K562 (cell line): ENCODE results near the gene CDC37. TPM values are rescaled to one million over a fixed set of nuclear protein-coding genes. Genes with fewer than 3 reads are reported as not detected.

Experiments
- CBX5 ChIP-seq: IDR thresholded peaks from 2 replicates; pipeline ENCODE4 v1.6.1; 2014; ENCODE audit warnings: low read depth, borderline replicate concordance
- GATAD2B ChIP-seq: fragments of 450-650 bp; IDR thresholded peaks from 2 replicates; pipeline ENCODE4 v1.6.1; 2017; ENCODE audit warnings: mild to moderate bottlenecking, borderline replicate concordance
- GTF2F1 ChIP-seq: IDR thresholded peaks from 2 replicates; pipeline ENCODE4 v1.6.1; 2011; ENCODE audit warnings: low read depth, low read length, improper control_type of control experiment
- HNRNPUL1 ChIP-seq: fragments of 200-400 bp; formaldehyde crosslinking; IDR thresholded peaks from 2 replicates; pipeline ENCODE4 v1.6.1; 2017; ENCODE audit warnings: low read length
- KHSRP ChIP-seq: fragments of 450-650 bp; IDR thresholded peaks from 2 replicates; pipeline ENCODE4 v1.6.1; 2017
- MAFK ChIP-seq: IDR thresholded peaks from 2 replicates; pipeline ENCODE4 v1.6.1; 2011; ENCODE audit warnings: low read length, improper control_type of control experiment
- PBX2 ChIP-seq, 2 experiments: IDR thresholded peaks in 1 of 2; conservative IDR thresholded peaks in 1 of 2; 2 replicates each; pipeline ENCODE4 v1.6.1; 2016; ENCODE audit warnings: low read depth in 2 of 2, mild to moderate bottlenecking in 1 of 2, missing compliant biosample characterization in 1 of 2, missing genetic modification characterization in 1 of 2, moderate library complexity in 1 of 2
- PHF20 ChIP-seq: fragments of 450-650 bp; IDR thresholded peaks from 2 replicates; pipeline ENCODE4 v1.6.1; 2018; ENCODE audit not compliant: partially characterized antibody
- POLR3G ChIP-seq: IDR thresholded peaks from 2 replicates; pipeline ENCODE4 v1.6.1; 2011; ENCODE audit not compliant: insufficient read length, insufficient replicate concordance; ENCODE audit errors: extremely low read depth
- TAF1 ChIP-seq: IDR thresholded peaks from 2 replicates; pipeline ENCODE4 v1.6.1; 2011; ENCODE audit warnings: mild to moderate bottlenecking, low read length, moderate library complexity; ENCODE audit not compliant: insufficient read depth, control insufficient read depth, severe bottlenecking; ENCODE audit errors: extremely low read depth
- YBX1 ChIP-seq: fragments of 450-650 bp; IDR thresholded peaks from 2 replicates; pipeline ENCODE4 v1.7.1; 2016; ENCODE audit warnings: mild to moderate bottlenecking
- ZBTB43 ChIP-seq: sonication (generic); formaldehyde crosslinking; IDR thresholded peaks from 2 replicates; pipeline ENCODE4 v1.8.0; 2023; ENCODE audit warnings: mild to moderate bottlenecking, missing genetic modification reagents
- ZBTB5 ChIP-seq: fragments of 450-650 bp; IDR thresholded peaks from 2 replicates; pipeline ENCODE4 v1.6.1; 2017; ENCODE audit warnings: antibody characterized with exemption
- ZBTB7A ChIP-seq: IDR thresholded peaks from 2 replicates; pipeline ENCODE4 v1.6.1; 2011; ENCODE audit warnings: low read depth, mild to moderate bottlenecking, low read length, moderate library complexity, borderline replicate concordance; ENCODE audit not compliant: control insufficient read depth
- ZNF609 ChIP-seq: sonication (generic); formaldehyde crosslinking; IDR thresholded peaks from 2 replicates; pipeline ENCODE4 v1.8.1; 2023; ENCODE audit warnings: missing genetic modification reagents, mild to moderate bottlenecking, borderline replicate concordance
- ZZZ3 ChIP-seq: fragments of 450-650 bp; IDR thresholded peaks from 2 replicates; pipeline ENCODE4 v1.6.1; 2016; ENCODE audit warnings: antibody characterized with exemption, mild to moderate bottlenecking, moderate library complexity
- polyA plus RNA-seq, 8 experiments: library from polyadenylated mRNA; depleted of rRNA in 4 of 8; stranded (reverse) in 5 of 8; unstranded in 3 of 8; fragments of >200 nt; fragmentation: Nextera tagmentation in 2 of 8; fragmentation: Illumina TruSeq in 1 of 8; extraction: Ambion mirVana in 2 of 8; extraction: Trizol in 1 of 8; gene quantifications; 2 replicates each; pipeline versions ENCODE4 v1.2.1 to v1.2.3, GENCODE V29; 2011 to 2014; ENCODE audit warnings: inconsistent platforms in 1 of 8, missing spikeins in 1 of 8
- total RNA-seq, 7 experiments: library from RNA; depleted of rRNA in 6 of 7; stranded (reverse); fragments of >200 nt in 6 of 7; fragmentation: Illumina TruSeq in 2 of 7; extraction: Trizol in 2 of 7; gene quantifications; 2 replicates each; pipeline versions ENCODE4 v1.2.1 to v1.2.3, GENCODE V29; 2011 to 2021; ENCODE audit warnings: low replicate concordance in 1 of 7

The CDC37 gene
- total and polyA plus RNA-seq, 9 of the 15 experiments (the other 6 are each of a cell fraction or from before 2014, with no cell fraction given): 6.6 to 538 (median 227) TPM

GRCh38 chr19:10380313-10381102 is 22.8 kb downstream of the CDC37 start, which contains the start of gene TYK2 (continued):
- TF ChIP-seq ZNF609 (CRISPR knock-in tag) (no peak), MAFK (no peak), ZBTB5 (no peak), ZBTB43 (CRISPR knock-in tag) (no peak), ZZZ3 (peak; percentile 12; the same call in 1 of the 2 replicates), POLR3G (no peak), YBX1 (no peak), TAF1 (peak; percentile 71), PBX2 (CRISPR knock-in tag; IDR thresholded peaks at IDR 0.05; ENCODE audit: low read depth) (no peak), PBX2 (tag; conservative IDR thresholded peaks at IDR 0.05; ENCODE audit: low read depth) (no peak), KHSRP (peak; percentile 74), CBX5 (no peak), PHF20 (peak; percentile 97), GTF2F1 (no peak), ZBTB7A (peak; percentile 92), HNRNPUL1 (no peak), GATAD2B (no peak)
